Mesothelial cell of epicardium (in vitro differentiated cells): ENCODE measurements around the gene TRIM71. TPM values are rescaled to one million over a fixed set of nuclear protein-coding genes. Genes with fewer than 3 reads are reported as not detected.
A peak's percentile ranks its signal among the peaks of the same experiment; 100 is the strongest.
"Not testable (repeated sequence)": the region's sequence is repeated elsewhere in the genome, so short reads cannot be mapped to it uniquely, and the experiment has no call there.

Experiments
- DNase-seq, 2 experiments: peaks; one replicate each; pipeline ENCODE4 v3.0.0; 2021; ENCODE audit warnings: low spot score in 2 of 2; ENCODE audit not compliant: unreplicated experiment in 2 of 2
- H3K27ac Mint-ChIP-seq: 2 replicates; pipeline ENCODE4 v1.8.0; 2021; ENCODE audit warnings: mixed read lengths
- H3K27me3 Mint-ChIP-seq: 2 replicates; pipeline ENCODE4 v1.8.0; 2021; ENCODE audit warnings: low read depth, mixed read lengths
- H3K36me3 Mint-ChIP-seq: 2 replicates; pipeline ENCODE4 v1.8.0; 2021; ENCODE audit warnings: mixed read lengths
- H3K4me1 Mint-ChIP-seq: 2 replicates; pipeline ENCODE4 v1.8.0; 2021; ENCODE audit warnings: mixed read lengths
- H3K4me3 Mint-ChIP-seq: 2 replicates; pipeline ENCODE4 v1.8.0; 2021; ENCODE audit warnings: mild to moderate bottlenecking, moderate library complexity, mixed read lengths
- H3K9me3 Mint-ChIP-seq: 2 replicates; pipeline ENCODE4 v1.8.0; 2021; ENCODE audit warnings: mixed read lengths
- total RNA-seq: library from RNA; stranded (reverse); gene quantifications from 3 replicates; pipeline ENCODE4 v1.2.1, GENCODE V29; 2021
- TF ChIP-seq, protein P1 (sequence below): fragments of 200-600 bp; sonication (generic); IDR thresholded peaks from one replicate; pipeline ENCODE4 v1.5.0; 2021; ENCODE audit warnings: antibody characterized with exemption; ENCODE audit not compliant: unreplicated experiment

Gene TRIM71
- 2.7 to 3.1 TPM (median 3.0 TPM) in 3 replicates for total RNA-seq

DNA sequence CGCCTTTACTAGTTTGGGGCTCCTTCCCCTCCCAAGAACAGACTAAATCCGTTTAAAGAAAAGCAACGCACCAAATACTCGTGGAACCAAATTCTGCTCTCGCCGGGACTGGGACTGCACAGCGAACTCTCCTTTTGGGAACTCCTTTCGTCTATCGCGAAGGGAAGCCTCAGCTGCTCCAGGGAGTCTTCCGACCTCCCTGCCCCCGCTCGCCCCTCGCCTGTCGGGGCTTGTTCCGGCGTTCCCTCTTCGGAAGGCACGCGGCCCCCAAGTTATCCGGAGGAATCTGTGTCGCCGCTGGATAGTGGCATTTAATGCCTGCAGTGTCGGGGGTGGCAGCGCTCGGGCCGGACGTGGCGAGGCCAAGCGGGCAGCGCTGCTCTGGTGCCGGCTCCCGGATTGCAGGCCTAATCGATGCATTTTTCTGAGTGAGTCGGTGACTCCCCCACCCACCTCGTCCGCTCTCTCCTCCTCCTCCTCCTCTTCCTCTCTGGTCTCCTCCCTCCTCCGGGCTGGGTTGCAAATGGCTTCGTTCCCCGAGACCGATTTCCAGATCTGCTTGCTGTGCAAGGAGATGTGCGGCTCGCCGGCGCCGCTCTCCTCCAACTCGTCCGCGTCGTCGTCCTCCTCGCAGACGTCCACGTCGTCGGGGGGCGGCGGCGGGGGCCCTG is at the start of gene TRIM71:
Gene TRIM71 (plus strand): TSS at position 440 of the 671 bp plus-strand sequence. CDS start 84 bp downstream, at position 524.
- Mint-ChIP-seq H3K36me3 (no peaks in the 10 kb centered on the region), H3K4me3 (peak within 1 kb of the TSS; percentile 81), H3K9me3 (no peaks in the 10 kb centered on the region), H3K4me1 (peaks cover 44% of the 10 kb centered on the region), H3K27ac (peak within 1 kb of the TSS; percentile 64), H3K27me3 (peaks cover 45% of the 10 kb centered on the region)
- peak in 1 of 2 experiments; percentile 47 for DNase-seq
- TF ChIP-seq, protein P1, sequence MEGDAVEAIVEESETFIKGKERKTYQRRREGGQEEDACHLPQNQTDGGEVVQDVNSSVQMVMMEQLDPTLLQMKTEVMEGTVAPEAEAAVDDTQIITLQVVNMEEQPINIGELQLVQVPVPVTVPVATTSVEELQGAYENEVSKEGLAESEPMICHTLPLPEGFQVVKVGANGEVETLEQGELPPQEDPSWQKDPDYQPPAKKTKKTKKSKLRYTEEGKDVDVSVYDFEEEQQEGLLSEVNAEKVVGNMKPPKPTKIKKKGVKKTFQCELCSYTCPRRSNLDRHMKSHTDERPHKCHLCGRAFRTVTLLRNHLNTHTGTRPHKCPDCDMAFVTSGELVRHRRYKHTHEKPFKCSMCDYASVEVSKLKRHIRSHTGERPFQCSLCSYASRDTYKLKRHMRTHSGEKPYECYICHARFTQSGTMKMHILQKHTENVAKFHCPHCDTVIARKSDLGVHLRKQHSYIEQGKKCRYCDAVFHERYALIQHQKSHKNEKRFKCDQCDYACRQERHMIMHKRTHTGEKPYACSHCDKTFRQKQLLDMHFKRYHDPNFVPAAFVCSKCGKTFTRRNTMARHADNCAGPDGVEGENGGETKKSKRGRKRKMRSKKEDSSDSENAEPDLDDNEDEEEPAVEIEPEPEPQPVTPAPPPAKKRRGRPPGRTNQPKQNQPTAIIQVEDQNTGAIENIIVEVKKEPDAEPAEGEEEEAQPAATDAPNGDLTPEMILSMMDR = no peak

DNA sequence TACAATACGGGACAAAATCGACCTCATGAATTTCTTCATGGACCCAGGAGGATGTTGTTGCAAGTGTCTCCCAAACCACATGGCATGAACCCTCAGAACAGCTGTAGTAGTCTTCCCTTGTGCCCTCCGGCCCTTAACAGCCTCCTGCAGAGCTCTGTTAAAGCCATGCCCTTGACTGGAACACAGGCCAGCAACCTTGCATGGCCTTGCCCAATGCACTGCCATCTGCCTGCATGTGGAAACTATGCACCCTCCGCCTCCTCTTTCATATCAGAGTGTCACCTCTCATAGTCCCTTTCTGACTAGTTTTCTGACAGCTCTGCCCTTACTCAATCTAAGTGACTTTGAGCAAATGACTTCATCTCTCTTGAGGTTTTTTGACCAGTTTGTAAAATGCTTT is 39.4 kb upstream of the TRIM71 start:
- Mint-ChIP-seq H3K27me3 (peaks cover 16% of the 10 kb centered on the region), H3K27ac (no peak overlapping the region), H3K9me3 (no peaks in the 10 kb centered on the region), H3K4me3 (no peak overlapping the region), H3K4me1 (peaks cover 4% of the 10 kb centered on the region), H3K36me3 (peaks cover 21% of the 10 kb centered on the region)
- DNase-seq = no peak
- TF ChIP-seq, protein P1 = no peak

DNA sequence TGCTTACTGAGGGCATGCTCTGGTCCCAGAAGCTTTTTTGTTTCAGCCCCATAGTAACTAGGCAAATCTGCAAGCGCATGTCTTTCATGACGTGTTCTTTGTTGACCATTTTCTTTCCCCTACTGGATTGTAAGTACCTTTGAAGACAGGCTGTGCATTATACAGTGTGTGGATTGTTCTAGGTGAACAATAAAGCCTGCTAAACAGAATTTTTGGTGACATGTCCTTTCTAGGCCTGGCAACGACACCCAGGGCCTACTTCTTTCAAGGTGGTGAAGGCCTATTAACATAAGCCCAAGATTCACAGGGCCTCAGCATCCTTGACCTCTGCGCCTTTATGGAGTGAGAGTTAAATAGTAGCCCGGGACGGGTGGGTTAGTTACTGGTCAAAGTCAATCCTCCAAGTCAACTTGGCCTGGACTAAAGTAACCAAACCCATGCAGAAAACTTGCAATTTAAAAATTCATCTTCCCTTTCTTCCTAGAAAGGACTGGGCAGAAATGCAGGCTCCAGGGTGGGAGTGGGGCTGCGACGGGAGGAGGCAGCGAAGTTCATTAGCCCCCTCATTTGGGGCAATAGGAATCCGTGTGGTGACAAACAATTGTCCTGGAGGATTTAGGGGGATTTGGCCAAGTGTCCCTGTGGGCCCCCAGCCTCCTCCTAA is 37.6 kb upstream of the TRIM71 start:
- no peak for DNase-seq
- Mint-ChIP-seq H3K4me3 (peak overlapping the region; percentile 82), H3K9me3 (no peaks in the 10 kb centered on the region), H3K27me3 (peaks cover 16% of the 10 kb centered on the region), H3K27ac (no peak overlapping the region), H3K4me1 (peaks cover 4% of the 10 kb centered on the region), H3K36me3 (peaks cover 9% of the 10 kb centered on the region)
- TF ChIP-seq, protein P1 = no peak

DNA sequence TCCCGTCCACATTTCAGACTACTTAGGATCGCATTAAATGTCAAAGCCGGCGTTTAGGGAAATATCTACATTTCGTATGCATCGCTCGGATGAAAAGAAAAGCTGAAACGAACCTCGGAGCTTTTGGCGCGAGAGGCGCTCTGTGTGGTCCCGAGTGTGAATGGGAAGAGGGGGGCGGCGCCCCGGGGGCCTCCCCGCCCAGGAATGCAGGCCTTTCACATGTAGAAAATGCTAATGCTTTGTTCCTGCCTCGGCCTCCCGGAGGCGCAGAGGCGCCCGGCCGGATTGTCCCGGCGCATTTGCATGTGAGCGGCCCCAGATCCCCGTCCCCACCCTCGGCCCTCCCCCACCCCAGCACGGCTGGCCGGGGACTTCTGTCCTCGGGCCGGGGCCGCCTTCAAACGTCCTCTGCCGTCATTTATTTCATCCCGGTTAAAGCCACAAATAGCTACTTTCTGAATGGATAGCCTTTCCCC is 37.0 kb upstream of the TRIM71 start:
- H3K4me1 Mint-ChIP-seq = peaks cover 4% of the 10 kb centered on the region
- peak overlapping the region; percentile 80 for H3K27ac Mint-ChIP-seq
- H3K36me3 Mint-ChIP-seq = peaks cover 5% of the 10 kb centered on the region
- no peaks in the 10 kb centered on the region for H3K9me3 Mint-ChIP-seq
- peak overlapping the region; percentile 82 for H3K4me3 Mint-ChIP-seq
- peak; percentile 38 to 78 for DNase-seq
- peaks cover 16% of the 10 kb centered on the region for H3K27me3 Mint-ChIP-seq
- TF ChIP-seq, protein P1 = no peak

DNA sequence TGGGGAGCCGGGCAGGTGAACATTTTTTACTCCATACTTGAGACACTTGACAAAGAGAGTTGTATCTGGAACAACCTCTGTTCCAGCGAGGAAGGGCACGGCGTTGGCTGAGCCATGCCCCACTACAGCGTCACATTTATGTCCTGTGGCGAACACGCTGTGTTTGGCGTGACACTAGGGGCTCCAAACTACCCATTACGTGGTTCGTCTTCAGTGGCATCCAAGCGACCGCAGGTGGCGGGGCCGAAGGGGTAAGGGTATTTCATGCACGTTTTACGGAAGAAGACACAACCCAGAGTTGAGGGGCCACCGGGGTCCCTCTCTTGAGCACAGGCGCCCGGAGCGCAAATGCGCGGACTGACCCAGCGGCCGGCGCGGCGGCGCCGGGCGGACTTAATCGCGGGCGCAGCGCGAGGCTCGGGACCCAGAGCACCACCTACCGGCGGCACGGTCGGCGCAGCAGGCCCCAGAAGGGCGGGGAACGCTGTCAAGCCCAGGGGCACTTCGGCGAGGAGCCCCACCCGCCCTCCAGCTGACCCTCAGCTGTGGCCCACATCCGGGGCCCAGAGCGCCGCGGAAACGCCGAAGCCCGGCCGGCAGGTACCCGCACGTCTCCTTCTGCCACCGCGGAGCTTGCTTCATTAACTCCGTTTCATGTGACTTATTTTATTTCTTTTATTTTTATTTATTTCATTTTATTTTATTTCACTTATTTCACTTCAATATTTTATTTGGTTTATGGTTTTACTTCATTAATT is 36.4 kb upstream of the TRIM71 start:
- Mint-ChIP-seq H3K9me3 (no peaks in the 10 kb centered on the region), H3K4me1 (peaks cover 4% of the 10 kb centered on the region), H3K27ac (peak overlapping the region; percentile 80), H3K36me3 (peaks cover 3% of the 10 kb centered on the region), H3K27me3 (peaks cover 16% of the 10 kb centered on the region), H3K4me3 (peak overlapping the region; percentile 82)
- TF ChIP-seq, protein P1 = peak; percentile 68
- peak; percentile 67 to 87 for DNase-seq

DNA sequence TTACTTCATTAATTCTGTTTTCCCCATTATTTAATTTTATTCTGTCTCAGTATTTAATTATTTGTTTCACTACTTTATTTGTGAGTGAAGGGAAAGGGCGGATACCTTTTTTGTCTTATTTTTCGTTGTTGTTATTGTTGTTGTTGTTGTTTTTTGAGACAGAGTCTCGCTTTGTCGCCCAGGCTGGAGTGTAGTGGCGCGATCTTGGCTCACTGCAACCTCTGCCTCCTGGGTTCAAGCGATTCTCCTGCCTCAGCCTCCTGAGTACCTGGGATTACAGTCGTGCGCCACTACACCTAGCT is 35.9 kb upstream of the TRIM71 start:
- not testable (repeated sequence) for H3K27ac Mint-ChIP-seq, H3K4me1 Mint-ChIP-seq, H3K36me3 Mint-ChIP-seq, H3K9me3 Mint-ChIP-seq, DNase-seq
- H3K4me3 Mint-ChIP-seq = peak overlapping the region; percentile 37
- H3K27me3 Mint-ChIP-seq = peaks cover 16% of the 10 kb centered on the region
